ENCODE results near the gene RHEB.

Gene RHEB

GRCh38 chr7:151553356-151553755 lies 33.7 kb upstream of the RHEB start:
- H4K20me1 ChIP-seq (ENCODE audit: insufficient read depth, low read length), result no peaks in the 10 kb centered on the region
- TF ChIP-seq EZH2 (IDR thresholded peaks at IDR 0.05; ENCODE audit: borderline replicate concordance, low read depth, low read length, severe bottlenecking) (no peak), CTCF (IDR thresholded peaks at IDR 0.05; ENCODE audit: borderline replicate concordance, extremely low read depth, low read length, poor library complexity, severe bottlenecking) (no peak)
- peaks cover 10% of the 10 kb centered on the region for H3K27me3 ChIP-seq (ENCODE audit: insufficient read depth, low read length, poor library complexity)
- H3K9me3 ChIP-seq (ENCODE audit: insufficient read depth, low read length, severe bottlenecking), result no peaks in the 10 kb centered on the region
- H3K36me3 ChIP-seq (ENCODE audit: insufficient read depth, low read length), result no peaks in the 10 kb centered on the region
- H3K27ac ChIP-seq (ENCODE audit: low read length), result no peak overlapping the region
- ATAC-seq (ENCODE audit: insufficient read depth, low read depth), result no peak
- H3K79me2 ChIP-seq (ENCODE audit: insufficient read depth, low read length), result no peaks in the 10 kb centered on the region
- H3K9ac ChIP-seq (ENCODE audit: low read depth, low read length), result no peak overlapping the region
- H2AFZ ChIP-seq (ENCODE audit: low read depth, low read length), result no peak overlapping the region
- no peak overlapping the region for H3K4me2 ChIP-seq (ENCODE audit: insufficient read depth, low read length)
- H3K4me1 ChIP-seq (ENCODE audit: insufficient read depth, low read length), result no peaks in the 10 kb centered on the region
- H3K4me3 ChIP-seq (ENCODE audit: low read depth in 1 of 2, low read length in 2 of 2), result no peak overlapping the region
- no peak for DNase-seq

- H3K27me3 ChIP-seq (ENCODE audit: insufficient read depth, low read length, poor library complexity), result peaks cover 13% of the 10 kb centered on the region
- H3K36me3 ChIP-seq (ENCODE audit: insufficient read depth, low read length), result no peaks in the 10 kb centered on the region
- H3K4me2 ChIP-seq (ENCODE audit: insufficient read depth, low read length), result no peak overlapping the region
- H3K79me2 ChIP-seq (ENCODE audit: insufficient read depth, low read length), result no peaks in the 10 kb centered on the region
- ATAC-seq (ENCODE audit: insufficient read depth, low read depth) (no peak), DNase-seq (no peak)
- H3K9me3 ChIP-seq (ENCODE audit: insufficient read depth, low read length, severe bottlenecking), result no peaks in the 10 kb centered on the region
- H3K9ac ChIP-seq (ENCODE audit: low read depth, low read length), result no peak overlapping the region
- no peak overlapping the region for H3K27ac ChIP-seq (ENCODE audit: low read length)
- H2AFZ ChIP-seq (ENCODE audit: low read depth, low read length), result no peak overlapping the region
- no peaks in the 10 kb centered on the region for H4K20me1 ChIP-seq (ENCODE audit: insufficient read depth, low read length)
- H3K4me3 ChIP-seq (ENCODE audit: low read depth in 1 of 2, low read length in 2 of 2), result no peak overlapping the region
- TF ChIP-seq EZH2 (IDR thresholded peaks at IDR 0.05; ENCODE audit: borderline replicate concordance, low read depth, low read length, severe bottlenecking) (no peak), CTCF (IDR thresholded peaks at IDR 0.05; ENCODE audit: borderline replicate concordance, extremely low read depth, low read length, poor library complexity, severe bottlenecking) (no peak)
- H3K4me1 ChIP-seq (ENCODE audit: insufficient read depth, low read length), result no peaks in the 10 kb centered on the region
Observed at GRCh38 chr7:151552352-151553028, 32.8 kb upstream of the RHEB start.

- no peaks in the 10 kb centered on the region for H3K79me2 ChIP-seq (ENCODE audit: insufficient read depth, low read length)
- H3K36me3 ChIP-seq (ENCODE audit: insufficient read depth, low read length), result no peaks in the 10 kb centered on the region
- H2AFZ ChIP-seq (ENCODE audit: low read depth, low read length), result no peak overlapping the region
- no peak for TF ChIP-seq EZH2 (IDR thresholded peaks at IDR 0.05; ENCODE audit: borderline replicate concordance, low read depth, low read length, severe bottlenecking)
- no peak for TF ChIP-seq CTCF (IDR thresholded peaks at IDR 0.05; ENCODE audit: borderline replicate concordance, extremely low read depth, low read length, poor library complexity, severe bottlenecking)
- peaks cover 13% of the 10 kb centered on the region for H3K27me3 ChIP-seq (ENCODE audit: insufficient read depth, low read length, poor library complexity)
- no peak overlapping the region for H3K27ac ChIP-seq (ENCODE audit: low read length)
- no peak overlapping the region for H3K9ac ChIP-seq (ENCODE audit: low read depth, low read length)
- H3K4me3 ChIP-seq (ENCODE audit: low read depth in 1 of 2, low read length in 2 of 2), result no peak overlapping the region
- no peaks in the 10 kb centered on the region for H4K20me1 ChIP-seq (ENCODE audit: insufficient read depth, low read length)
- no peaks in the 10 kb centered on the region for H3K9me3 ChIP-seq (ENCODE audit: insufficient read depth, low read length, severe bottlenecking)
- no peak overlapping the region for H3K4me2 ChIP-seq (ENCODE audit: insufficient read depth, low read length)
- ATAC-seq (ENCODE audit: insufficient read depth, low read depth) (no peak), DNase-seq (no peak)
- H3K4me1 ChIP-seq (ENCODE audit: insufficient read depth, low read length), result no peaks in the 10 kb centered on the region
Observed at GRCh38 chr7:151551820-151552219, 32.1 kb upstream of the RHEB start.
